GM19372 (cell line): ENCODE data around the gene CISD3.

Source experiments
- ATAC-seq: cut with Tn5 transposase; IDR thresholded peaks from one replicate; pipeline ENCODE4 v1.9.1; 2021; ENCODE audit warnings: mild to moderate bottlenecking, low read depth, moderate library complexity; ENCODE audit not compliant: unreplicated experiment

Gene CISD3, protein sequence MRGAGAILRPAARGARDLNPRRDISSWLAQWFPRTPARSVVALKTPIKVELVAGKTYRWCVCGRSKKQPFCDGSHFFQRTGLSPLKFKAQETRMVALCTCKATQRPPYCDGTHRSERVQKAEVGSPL

GRCh38 chr17:38729886-38730525 is at the start of gene CISD3:
CISD3 (plus strand) TSS chr17:38730341; CDS start chr17:38730359, 18 bp downstream.
- ATAC-seq, result peak; percentile 85

DNA sequence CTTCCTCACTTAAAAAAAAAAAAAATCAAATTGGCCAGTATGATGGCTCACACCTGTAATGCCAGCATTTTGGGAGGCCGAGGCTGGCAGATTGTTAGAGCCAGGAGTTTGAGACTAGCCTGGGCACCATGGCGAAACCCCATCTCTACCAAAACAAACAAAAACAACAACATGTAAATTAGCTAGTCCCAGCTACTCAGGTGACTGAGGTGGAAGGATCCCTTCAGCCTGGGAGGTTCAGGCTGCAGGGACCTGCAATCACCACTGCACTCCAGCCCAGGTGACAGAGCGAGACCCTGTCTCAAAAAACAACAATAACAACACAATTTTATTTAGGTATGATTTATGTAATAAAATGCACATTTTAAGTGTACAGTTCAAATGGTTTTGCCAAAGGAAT is 49.0 kb upstream of the CISD3 start:
- no peak for ATAC-seq

DNA sequence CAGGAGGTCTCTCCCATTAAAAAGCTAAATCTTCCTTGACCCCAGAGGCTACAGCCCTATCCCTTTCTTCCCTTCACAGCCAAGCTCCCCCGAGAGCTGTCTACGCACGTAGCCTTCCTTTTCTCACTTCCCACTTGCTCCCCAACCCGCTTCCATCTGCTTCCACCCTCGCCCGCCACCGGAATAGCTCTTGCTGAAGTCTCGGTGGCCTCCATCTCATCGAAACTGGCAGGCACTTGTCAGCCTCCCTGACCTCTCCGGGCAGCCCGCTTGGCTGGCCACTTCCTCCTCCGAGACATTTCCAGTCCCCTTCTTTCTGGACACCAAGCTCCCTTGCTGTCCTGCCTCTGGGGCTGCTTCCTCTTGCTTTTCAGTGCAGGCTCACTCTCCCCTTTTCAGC is 44.6 kb upstream of the CISD3 start:
- no peak for ATAC-seq

DNA sequence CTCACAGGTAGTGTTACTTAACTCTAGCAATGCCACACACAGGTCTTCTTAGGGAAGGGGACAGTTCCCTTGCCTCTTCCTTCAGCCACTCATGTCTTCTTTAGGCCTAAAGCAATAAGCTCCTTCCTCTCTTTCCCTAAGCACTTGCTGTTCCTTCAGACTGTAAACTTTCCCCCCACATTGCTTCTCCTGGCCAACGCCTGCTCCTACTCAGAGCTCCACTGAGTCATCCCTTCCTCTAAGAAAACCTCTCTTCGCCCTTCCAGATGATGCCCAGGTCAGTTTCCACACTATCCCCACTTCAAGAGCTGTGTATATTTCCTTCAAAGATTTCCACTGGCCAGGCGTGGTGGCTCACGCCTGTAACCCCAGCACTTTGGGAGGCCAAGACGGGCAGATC is 42.9 kb upstream of the CISD3 start:
- ATAC-seq, result no peak

GRCh38 chr17:38690386-38690785 is 39.8 kb upstream of the CISD3 start:
- ATAC-seq, result no peak

GRCh38 chr17:38691154-38691553 is 39.0 kb upstream of the CISD3 start:
- no peak for ATAC-seq

GRCh38 chr17:38693700-38694329 is 36.3 kb upstream of the CISD3 start:
- no peak for ATAC-seq

GRCh38 chr17:38697061-38697820 is 32.9 kb upstream of the CISD3 start:
- no peak for ATAC-seq

- ATAC-seq, result no peak
Measured at GRCh38 chr17:38698760-38699159, 31.4 kb upstream of the CISD3 start.

- ATAC-seq, result peak; percentile 26
Measured at GRCh38 chr17:38701504-38702165, 28.5 kb upstream of the CISD3 start.

GRCh38 chr17:38702166-38702915 is 27.8 kb upstream of the CISD3 start:
- ATAC-seq, result peak; percentile 30

DNA sequence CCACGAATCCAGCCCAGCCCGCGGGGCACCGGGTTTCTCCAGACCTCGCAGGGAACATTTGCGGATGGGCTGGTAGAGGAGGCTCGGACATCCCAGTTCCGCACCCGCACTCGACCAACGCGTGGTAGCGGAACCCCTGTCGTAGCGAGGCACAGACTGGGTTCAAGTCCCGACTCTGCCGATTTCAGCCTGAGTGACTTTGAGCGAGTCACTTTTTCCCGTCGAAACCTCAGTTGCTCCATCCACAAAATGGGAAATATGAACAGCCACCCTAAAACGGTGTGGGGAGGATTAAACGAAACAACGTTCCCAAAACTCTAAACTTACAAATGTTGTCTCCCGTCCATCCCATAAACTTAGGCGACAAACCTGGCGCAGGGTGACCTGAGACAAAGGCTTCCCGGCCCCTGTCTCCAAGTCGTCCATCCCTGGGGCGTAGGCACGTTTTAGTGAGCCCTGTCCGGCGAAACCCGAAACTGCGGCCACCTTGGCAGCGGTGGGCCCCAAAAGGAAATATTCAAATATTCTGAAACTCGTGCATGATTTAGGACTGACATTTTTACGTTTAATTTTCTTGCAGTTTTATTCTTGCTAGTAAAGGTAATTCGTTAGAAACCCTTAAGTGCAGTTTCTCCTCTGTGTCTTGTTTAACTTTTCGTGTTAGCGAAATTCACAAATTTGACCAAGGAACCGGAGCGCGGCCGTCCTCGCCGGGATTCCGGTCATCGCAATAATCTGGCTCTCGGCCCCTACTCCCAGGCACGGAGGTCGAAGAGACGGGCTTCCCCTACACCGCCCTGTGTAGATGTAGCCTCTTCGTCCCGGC is 27.0 kb upstream of the CISD3 start:
- ATAC-seq, result no peak

DNA sequence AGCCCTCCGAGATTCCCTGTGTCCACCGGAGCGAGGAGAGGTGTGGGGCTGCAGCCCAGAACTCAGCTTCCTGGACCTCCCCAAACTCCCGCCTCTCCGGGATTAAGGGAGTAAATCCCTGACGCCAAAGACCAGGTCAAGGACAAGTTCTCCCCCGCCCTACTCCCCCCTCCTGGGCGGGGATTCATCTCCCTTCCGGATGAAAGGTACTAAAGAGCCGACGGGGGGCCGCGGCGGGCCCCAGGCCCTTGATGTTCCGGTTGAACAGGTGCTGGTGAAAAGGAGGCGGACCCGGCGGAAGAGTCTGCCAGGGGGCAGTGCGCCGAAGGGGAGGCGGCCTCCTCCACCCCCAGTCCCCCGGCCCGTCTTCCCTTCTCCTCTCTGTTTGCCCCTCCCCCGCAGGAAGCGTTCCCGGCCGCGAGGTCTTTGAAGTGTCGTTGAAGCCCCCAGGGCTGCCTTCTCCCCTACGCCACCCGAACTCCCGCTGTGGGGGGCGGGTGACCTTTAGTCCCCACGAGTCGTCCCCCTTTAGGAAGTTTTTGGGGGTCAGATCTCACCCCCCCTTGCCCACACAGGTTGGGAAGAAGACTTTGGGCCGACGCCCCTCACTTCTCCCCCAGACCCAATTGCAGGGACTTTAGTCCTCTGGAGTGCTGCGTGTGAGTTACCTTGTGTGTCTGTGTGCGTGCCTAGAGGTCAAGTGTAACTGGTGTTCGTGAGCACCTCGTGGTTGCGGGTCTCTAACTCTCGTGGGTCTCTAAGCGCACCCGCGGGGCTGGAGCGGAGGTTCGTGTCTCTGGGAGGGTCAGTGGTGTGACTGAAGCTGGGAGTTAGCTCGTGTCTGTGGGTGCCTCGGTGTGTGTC is 26.2 kb upstream of the CISD3 start:
- no peak for ATAC-seq

DNA sequence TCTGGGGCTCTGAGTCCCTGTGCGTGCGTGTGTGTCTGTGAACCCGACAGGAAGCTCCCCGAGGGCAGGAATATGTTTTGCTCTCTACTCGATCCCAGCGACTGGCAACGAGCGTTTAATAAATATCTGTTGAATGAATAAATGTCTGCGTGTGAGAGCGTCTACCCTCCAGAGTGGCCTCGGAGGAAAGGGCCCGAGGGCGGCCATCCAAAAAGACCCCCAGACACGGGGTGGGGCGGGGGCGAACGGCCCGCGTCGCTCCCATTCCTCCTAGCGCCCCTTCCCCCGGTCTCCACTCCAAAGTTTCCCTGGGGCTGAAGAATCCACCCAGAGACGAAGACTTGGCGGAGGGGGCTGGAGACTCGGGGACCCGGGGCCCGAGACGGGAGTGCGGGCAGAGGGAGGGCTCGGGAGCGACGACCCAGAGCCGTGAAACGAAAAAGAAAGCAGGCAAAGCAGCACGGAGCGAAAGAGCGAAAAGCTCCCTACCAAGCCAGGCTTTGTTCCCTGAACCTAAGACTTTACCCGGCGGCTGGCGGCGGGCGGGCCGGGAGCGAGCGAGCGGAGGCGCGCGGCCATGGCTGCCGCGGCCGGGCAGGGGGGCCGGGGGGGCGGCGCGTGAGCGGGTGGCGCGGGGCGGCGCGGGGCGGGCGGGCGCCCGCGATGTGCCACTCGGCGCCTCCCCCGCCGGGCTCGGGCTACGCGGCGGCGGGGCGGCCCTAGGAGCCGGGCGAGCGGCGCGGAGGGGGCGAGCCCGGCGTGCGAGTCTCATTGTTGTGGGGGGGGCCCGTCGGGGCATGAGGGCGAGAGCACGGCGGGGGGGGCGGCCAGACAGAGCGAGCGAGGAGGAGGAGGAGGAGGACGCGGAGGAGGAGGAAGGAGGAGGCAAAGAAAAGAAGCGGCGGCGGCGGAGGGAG is 25.3 kb upstream of the CISD3 start, which contains the start of gene MLLT6:
TSS of gene MLLT6 (plus strand) at position 668 of the 917 bp plus-strand sequence. CDS start 360 bp downstream, outside the sequence.
- ATAC-seq, result no peak

- ATAC-seq, result no peak
Measured at GRCh38 chr17:38705523-38705802, 24.7 kb upstream of the CISD3 start.

- ATAC-seq, result no peak
Measured at GRCh38 chr17:38705803-38706504, 24.2 kb upstream of the CISD3 start.
